Measurements from ENCODE around the gene TIMM13.

- TF ChIP-seq CTCF (IDR thresholded peaks at IDR 0.05): no peak
- TF ChIP-seq EP300 (IDR thresholded peaks at IDR 0.05; ENCODE audit: low read depth): no peak
- TF ChIP-seq POLR2A (IDR thresholded peaks at IDR 0.05): no peak
- TF ChIP-seq POLR2AphosphoS5 (IDR thresholded peaks at IDR 0.05): no peak
Measured at GRCh38 chr19:2434267-2434666, 6.9 kb upstream of the TIMM13 start.
